ENCODE results near the gene PGGHG. TPM values are rescaled to one million over a fixed set of nuclear protein-coding genes. Genes with fewer than 3 reads are reported as not detected.

PGGHG gene
- total and polyA plus RNA-seq, 10 of the 15 experiments (the other 5 are each of a cell fraction or from before 2014, with no cell fraction given) = 0.10 to 8.3 (median 1.8) TPM

- TF ChIP-seq MLLT1 (IDR thresholded peaks at IDR 0.05) = peak; percentile 52; the same call in 1 of the 2 replicates
- TF ChIP-seq HCFC1 (IDR thresholded peaks at IDR 0.05; ENCODE audit: low read length) = no peak
- peak; percentile 54 for TF ChIP-seq HDAC6 (IDR thresholded peaks at IDR 0.05; ENCODE audit: unreplicated experiment)
- TF ChIP-seq NBN (IDR thresholded peaks at IDR 0.05) = peak; percentile 91
These were observed 19.6 kb upstream of the PGGHG start (continued) for GRCh38 chr11:269146-269890.

GRCh38 chr11:270451-271318 is 18.2 kb upstream of the PGGHG start:
- no peaks in the 10 kb centered on the region for H3K9me3 ChIP-seq (replicated peaks; ENCODE audit: control insufficient read depth, insufficient read depth, low read length)
- H3K27ac ChIP-seq (ENCODE audit: control insufficient read depth, insufficient read depth) = no peak overlapping the region
- no peak overlapping the region for H3K9ac ChIP-seq (ENCODE audit: control insufficient read depth, insufficient read depth, low read length)
- H3K4me2 ChIP-seq (ENCODE audit: control insufficient read depth, insufficient read depth) = 0 out of 2 replicates have a peak overlapping the region, but pooled peaks have one; percentile 13
- TF ChIP-seq ZNF217 (IDR thresholded peaks at IDR 0.05) = no peak
- TF ChIP-seq E2F8 (IDR thresholded peaks at IDR 0.05; ENCODE audit: low read depth, partially characterized antibody) = no peak
- no peak for TF ChIP-seq HDGF (IDR thresholded peaks at IDR 0.05)
- TF ChIP-seq ZNF384 (IDR thresholded peaks at IDR 0.05; ENCODE audit: borderline replicate concordance, low read depth, low read length) = no peak
- TF ChIP-seq RBBP5 (conservative IDR thresholded peaks at IDR 0.05) = no peak
- no peak for TF ChIP-seq JUNB (IDR thresholded peaks at IDR 0.05)
- TF ChIP-seq HCFC1 (IDR thresholded peaks at IDR 0.05; ENCODE audit: low read length) = no peak
- TF ChIP-seq CREB1 (IDR thresholded peaks at IDR 0.05; ENCODE audit: low read depth) = no peak
- no peaks in the 10 kb centered on the region for H4K20me1 ChIP-seq (ENCODE audit: control insufficient read depth, insufficient read depth)
- FAIRE-seq = no peak
- no peak overlapping the region for H3K4me3 ChIP-seq
- in situ Hi-C loops (cut with MboI) = no loop called here
- SMC1A ChIA-PET (ENCODE audit: uncharacterized antibody, unreplicated experiment) = interaction anchor here (1.0 kb wide), 1 partner anchor 19 kb away, joined by 3 read pairs; the partner anchor contains the start of gene PGGHG
- BruUV-seq (replicated peaks) = no TSS peak
- POLR2A ChIA-PET = interaction anchor here (1.2 kb wide), 1 partner anchor 16 kb away, joined by 3 read pairs; no protein-coding TSS in a partner anchor
- RAD21 ChIA-PET (ENCODE audit: unreplicated experiment) = no interaction called here
- no peak for DNase-seq (ENCODE audit: low read depth, low spot score)
- no peak overlapping the region for H2AFZ ChIP-seq (ENCODE audit: control insufficient read depth, low read depth, low read length)
- H3K79me2 ChIP-seq (ENCODE audit: control insufficient read depth, insufficient read depth, low read length) = peaks cover 7% of the 10 kb centered on the region
- CTCF ChIA-PET = interaction anchor here (1.4 kb wide), 1 partner anchor 20 kb away, joined by 3 read pairs; no protein-coding TSS in a partner anchor
- H3K27me3 ChIP-seq (replicated peaks in 1 of 2; ENCODE audit: control insufficient read depth in 2 of 2, insufficient read depth in 2 of 2, low read length in 1 of 2) = no peaks in the 10 kb centered on the region
- ATAC-seq = no peak
- 79% methylated on average over 18 of the region's 18 CpGs for WGBS (ENCODE audit: insufficient coverage, insufficient replicate concordance, low lambda C conversion rate, missing lambda C conversion rate)
- H3K4me1 ChIP-seq (ENCODE audit: control insufficient read depth, insufficient read depth, low read length) = peaks cover 14% of the 10 kb centered on the region
- intact Hi-C loops (cut with micrococcal nuclease; ENCODE audit: unreplicated experiment) = no loop called here
- no peaks in the 10 kb centered on the region for H3K36me3 ChIP-seq (ENCODE audit: control insufficient read depth in 2 of 2, insufficient read depth in 2 of 2, low read length in 1 of 2)

All from GM12878 (cell line).